Measurements from ENCODE around the gene FAM222B. TPM values are rescaled to one million over a fixed set of nuclear protein-coding genes. Genes with fewer than 3 reads are reported as not detected.
A peak's percentile ranks its signal among the peaks of the same experiment; 100 is the strongest.
"Not testable (repeated sequence)": the region's sequence is repeated elsewhere in the genome, so short reads cannot be mapped to it uniquely, and the experiment has no call there.

FAM222B gene
- total and polyA plus RNA-seq, 2 of the 4 experiments (the other 2 are of a cell fraction) = 2.5 to 10.8 TPM

DNA sequence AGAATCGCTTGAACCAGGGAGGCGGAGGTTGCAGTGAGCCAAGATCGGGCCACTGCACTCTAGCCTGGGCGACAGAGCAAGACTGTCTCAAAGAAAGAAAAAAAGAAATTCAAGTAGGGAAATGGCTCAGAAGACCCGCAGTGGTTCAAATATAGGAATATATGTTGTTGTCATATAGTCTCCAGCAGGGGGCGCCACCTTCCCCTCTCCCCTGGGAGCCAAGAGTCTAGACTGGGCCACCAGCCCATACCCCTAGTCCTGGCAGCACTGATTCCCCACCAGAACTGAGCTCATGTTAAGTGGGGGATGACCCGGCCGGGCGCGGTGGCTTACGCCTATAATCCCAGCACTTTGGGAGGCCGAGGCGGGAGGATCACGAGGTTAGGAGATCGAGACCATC is 6.1 kb upstream of the FAM222B start:
- CTCF ChIA-PET = interaction anchor here (1.5 kb wide), 1 partner anchor 9 kb away, joined by 3 read pairs; no protein-coding TSS in a partner anchor

DNA sequence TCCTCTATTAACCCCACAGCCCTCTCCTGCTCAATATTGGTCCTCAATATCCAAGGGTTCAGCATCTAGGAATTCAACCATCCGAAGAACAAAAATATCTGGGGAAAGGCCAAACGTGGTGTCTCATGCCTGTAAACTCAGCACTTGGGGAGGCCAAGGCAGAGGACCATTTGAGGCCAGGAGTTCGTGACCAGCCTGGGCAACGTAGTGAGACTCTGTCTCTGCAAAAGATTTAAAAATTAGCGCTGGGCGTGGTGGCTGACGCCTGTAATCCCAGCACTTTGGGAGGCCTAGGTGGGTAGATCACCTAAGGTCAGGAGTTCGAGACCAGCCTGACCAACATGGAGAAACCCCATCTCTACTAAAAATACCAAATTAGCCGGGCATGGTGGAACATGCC is 4.1 kb upstream of the FAM222B start:
- H2BK15ac ChIP-seq (ENCODE audit: low read depth, low read length); H3K14ac ChIP-seq (replicated peaks; ENCODE audit: low read depth, low read length); H3K27ac ChIP-seq (ENCODE audit: insufficient read depth, low read length); H3K4me1 ChIP-seq (ENCODE audit: control insufficient read depth, insufficient read depth, low read length); CTCF ChIA-PET; H2AFZ ChIP-seq (replicated peaks; ENCODE audit: low read length, poor library complexity); H3K4me3 ChIP-seq (ENCODE audit: insufficient read depth, low read depth, low read length); H3K23ac ChIP-seq (ENCODE audit: low read depth, low read length); H3K9ac ChIP-seq (ENCODE audit: low read depth, low read length); ATAC-seq (ENCODE audit: low read depth); DNase-seq; H3K4me2 ChIP-seq (ENCODE audit: low read depth, low read length); H2AK5ac ChIP-seq (ENCODE audit: low read depth, low read length); H3K9me3 ChIP-seq (ENCODE audit: control insufficient read depth, insufficient read depth, low read length); H3K4ac ChIP-seq (ENCODE audit: low read depth, low read length); H3K36me3 ChIP-seq (ENCODE audit: control insufficient read depth, insufficient read depth, low read length); H3K27me3 ChIP-seq (ENCODE audit: control insufficient read depth, insufficient read depth, low read length); in situ Hi-C loops (cut with MboI; ENCODE audit: low sequenced_read_pairs); BruUV-seq (replicated peaks); intact Hi-C loops (cut with micrococcal nuclease); H3K9me1 ChIP-seq (ENCODE audit: insufficient read depth, low read length); dilution Hi-C loops (cut with HindIII; ENCODE audit: low sequenced_read_pairs, unreplicated experiment); H3K56ac ChIP-seq (ENCODE audit: extremely low read depth, insufficient read depth, low read length); H2AK9ac ChIP-seq (replicated peaks; ENCODE audit: low read depth, low read length, poor library complexity); H4K91ac ChIP-seq (ENCODE audit: insufficient read depth, low read depth, low read length); H2BK5ac ChIP-seq (ENCODE audit: low read depth, low read length, poor library complexity, severe bottlenecking); H4K5ac ChIP-seq (ENCODE audit: low read depth, low read length); H2BK20ac ChIP-seq (ENCODE audit: low read depth, low read length); H3K18ac ChIP-seq (ENCODE audit: low read depth, low read length); H2BK120ac ChIP-seq (ENCODE audit: low read depth, low read length); H4K8ac ChIP-seq (ENCODE audit: low read depth in 2 of 2, low read length in 2 of 2); POLR2A ChIA-PET (ENCODE audit: unreplicated experiment); H4K20me1 ChIP-seq (ENCODE audit: insufficient read depth, low read length): not testable (repeated sequence)
- peaks cover 0 to 14% of the 10 kb centered on the region in 2 experiments; a peak in 2 of 4 replicates for H3K79me1 ChIP-seq (ENCODE audit: low read depth in 1 of 2, low read length in 2 of 2)
- 90% methylated on average over 2 of the region's 9 CpGs; no CpG with 5 or more reads in 1 of the 2 experiments for WGBS, 2 experiments (ENCODE audit: extremely low coverage in 2 of 2, insufficient read length in 1 of 2)

More for the DNA sequence above, 6.1 kb upstream of the FAM222B start:
- H3K27me3 ChIP-seq (ENCODE audit: control insufficient read depth, insufficient read depth, low read length); H2BK15ac ChIP-seq (ENCODE audit: low read depth, low read length); H4K91ac ChIP-seq (ENCODE audit: insufficient read depth, low read depth, low read length); H3K4ac ChIP-seq (ENCODE audit: low read depth, low read length); H3K36me3 ChIP-seq (ENCODE audit: control insufficient read depth, insufficient read depth, low read length); intact Hi-C loops (cut with micrococcal nuclease); H3K4me1 ChIP-seq (ENCODE audit: control insufficient read depth, insufficient read depth, low read length); H3K9me1 ChIP-seq (ENCODE audit: insufficient read depth, low read length); H3K23ac ChIP-seq (ENCODE audit: low read depth, low read length); dilution Hi-C loops (cut with HindIII; ENCODE audit: low sequenced_read_pairs, unreplicated experiment); H2AK5ac ChIP-seq (ENCODE audit: low read depth, low read length); H3K79me1 ChIP-seq (ENCODE audit: low read depth in 1 of 2, low read length in 2 of 2); H2BK20ac ChIP-seq (ENCODE audit: low read depth, low read length); H2BK120ac ChIP-seq (ENCODE audit: low read depth, low read length); H3K18ac ChIP-seq (ENCODE audit: low read depth, low read length); H3K27ac ChIP-seq (ENCODE audit: insufficient read depth, low read length); in situ Hi-C loops (cut with MboI; ENCODE audit: low sequenced_read_pairs); POLR2A ChIA-PET (ENCODE audit: unreplicated experiment); ATAC-seq (ENCODE audit: low read depth); H2BK5ac ChIP-seq (ENCODE audit: low read depth, low read length, poor library complexity, severe bottlenecking); H4K20me1 ChIP-seq (ENCODE audit: insufficient read depth, low read length); H4K5ac ChIP-seq (ENCODE audit: low read depth, low read length); H4K8ac ChIP-seq (ENCODE audit: low read depth in 2 of 2, low read length in 2 of 2); DNase-seq; H2AK9ac ChIP-seq (replicated peaks; ENCODE audit: low read depth, low read length, poor library complexity); BruUV-seq (replicated peaks); H3K9ac ChIP-seq (ENCODE audit: low read depth, low read length); H3K4me2 ChIP-seq (ENCODE audit: low read depth, low read length); H3K56ac ChIP-seq (ENCODE audit: extremely low read depth, insufficient read depth, low read length); H2AFZ ChIP-seq (replicated peaks; ENCODE audit: low read length, poor library complexity); H3K9me3 ChIP-seq (ENCODE audit: control insufficient read depth, insufficient read depth, low read length); H3K14ac ChIP-seq (replicated peaks; ENCODE audit: low read depth, low read length); H3K4me3 ChIP-seq (ENCODE audit: insufficient read depth, low read depth, low read length): not testable (repeated sequence)
- TF ChIP-seq, protein P1, sequence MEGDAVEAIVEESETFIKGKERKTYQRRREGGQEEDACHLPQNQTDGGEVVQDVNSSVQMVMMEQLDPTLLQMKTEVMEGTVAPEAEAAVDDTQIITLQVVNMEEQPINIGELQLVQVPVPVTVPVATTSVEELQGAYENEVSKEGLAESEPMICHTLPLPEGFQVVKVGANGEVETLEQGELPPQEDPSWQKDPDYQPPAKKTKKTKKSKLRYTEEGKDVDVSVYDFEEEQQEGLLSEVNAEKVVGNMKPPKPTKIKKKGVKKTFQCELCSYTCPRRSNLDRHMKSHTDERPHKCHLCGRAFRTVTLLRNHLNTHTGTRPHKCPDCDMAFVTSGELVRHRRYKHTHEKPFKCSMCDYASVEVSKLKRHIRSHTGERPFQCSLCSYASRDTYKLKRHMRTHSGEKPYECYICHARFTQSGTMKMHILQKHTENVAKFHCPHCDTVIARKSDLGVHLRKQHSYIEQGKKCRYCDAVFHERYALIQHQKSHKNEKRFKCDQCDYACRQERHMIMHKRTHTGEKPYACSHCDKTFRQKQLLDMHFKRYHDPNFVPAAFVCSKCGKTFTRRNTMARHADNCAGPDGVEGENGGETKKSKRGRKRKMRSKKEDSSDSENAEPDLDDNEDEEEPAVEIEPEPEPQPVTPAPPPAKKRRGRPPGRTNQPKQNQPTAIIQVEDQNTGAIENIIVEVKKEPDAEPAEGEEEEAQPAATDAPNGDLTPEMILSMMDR (conservative IDR thresholded peaks at IDR 0.05; ENCODE audit: low read depth, low read length) = 0 out of 2 replicates have a peak, but pooled peaks have one; percentile 15
- TF ChIP-seq RAD21 (IDR thresholded peaks at IDR 0.05; ENCODE audit: low read length) = 0 out of 2 replicates have a peak, but pooled peaks have one; percentile 7
- no CpG with 5 or more reads among the region's 15 CpGs for WGBS, 2 experiments (ENCODE audit: extremely low coverage in 2 of 2, insufficient read length in 1 of 2)

Measured in IMR-90 (cell line).